ENCODE results near the gene TMEM88. TPM values are rescaled to one million over a fixed set of nuclear protein-coding genes. Genes with fewer than 3 reads are reported as not detected.

The TMEM88 gene
- total and polyA plus RNA-seq, 2 experiments from 2014 or later: 73.3 to 241 TPM

GRCh38 chr17:7856811-7857712 lies 2.2 kb downstream of the TMEM88 start, which contains the start of gene NAA38:
Gene NAA38, minus strand, starts transcription at chr17:7857559. Its CDS starts 96 bp downstream, at chr17:7857463.
- peak; percentile 99 for DNase-seq (ENCODE audit: low spot score)
- no peaks in the 10 kb centered on the region for H3K36me3 ChIP-seq (replicated peaks; ENCODE audit: insufficient read depth, low read depth)
- peak within 1 kb of the TSS; percentile 93 for H3K4me2 ChIP-seq
- TF ChIP-seq EZH2 (IDR thresholded peaks at IDR 0.05; ENCODE audit: borderline replicate concordance): no peak
- no peak for TF ChIP-seq EZH2phosphoT487 (IDR thresholded peaks at IDR 0.05; ENCODE audit: low read depth, severe bottlenecking, unreplicated experiment)
- TF ChIP-seq, protein P1, sequence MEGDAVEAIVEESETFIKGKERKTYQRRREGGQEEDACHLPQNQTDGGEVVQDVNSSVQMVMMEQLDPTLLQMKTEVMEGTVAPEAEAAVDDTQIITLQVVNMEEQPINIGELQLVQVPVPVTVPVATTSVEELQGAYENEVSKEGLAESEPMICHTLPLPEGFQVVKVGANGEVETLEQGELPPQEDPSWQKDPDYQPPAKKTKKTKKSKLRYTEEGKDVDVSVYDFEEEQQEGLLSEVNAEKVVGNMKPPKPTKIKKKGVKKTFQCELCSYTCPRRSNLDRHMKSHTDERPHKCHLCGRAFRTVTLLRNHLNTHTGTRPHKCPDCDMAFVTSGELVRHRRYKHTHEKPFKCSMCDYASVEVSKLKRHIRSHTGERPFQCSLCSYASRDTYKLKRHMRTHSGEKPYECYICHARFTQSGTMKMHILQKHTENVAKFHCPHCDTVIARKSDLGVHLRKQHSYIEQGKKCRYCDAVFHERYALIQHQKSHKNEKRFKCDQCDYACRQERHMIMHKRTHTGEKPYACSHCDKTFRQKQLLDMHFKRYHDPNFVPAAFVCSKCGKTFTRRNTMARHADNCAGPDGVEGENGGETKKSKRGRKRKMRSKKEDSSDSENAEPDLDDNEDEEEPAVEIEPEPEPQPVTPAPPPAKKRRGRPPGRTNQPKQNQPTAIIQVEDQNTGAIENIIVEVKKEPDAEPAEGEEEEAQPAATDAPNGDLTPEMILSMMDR (IDR thresholded peaks at IDR 0.05; ENCODE audit: poor library complexity): peak; percentile 47
- 2% methylated on average over 62 of the region's 64 CpGs for WGBS (ENCODE audit: low lambda C conversion rate, missing lambda C conversion rate)
- peak within 1 kb of the TSS; percentile 44 for H3K4me3 ChIP-seq
- H3K9me3 ChIP-seq (ENCODE audit: low read depth): no peaks in the 10 kb centered on the region
- peaks cover 34% of the 10 kb centered on the region for H3K4me1 ChIP-seq (ENCODE audit: insufficient read depth)
- no peaks in the 10 kb centered on the region for H3K27me3 ChIP-seq
- H3K79me2 ChIP-seq: peaks cover 50% of the 10 kb centered on the region
- H2AFZ ChIP-seq: peak within 1 kb of the TSS; percentile 35
- peak within 1 kb of the TSS; percentile 91 for H3K27ac ChIP-seq
- H4K20me1 ChIP-seq (ENCODE audit: insufficient read depth, poor library complexity, severe bottlenecking): peaks cover 14% of the 10 kb centered on the region
- H3K9me2 ChIP-seq (replicated peaks; ENCODE audit: insufficient read depth): no peaks in the 10 kb centered on the region

- Histone ChIP-seq H3K79me2 (peaks cover 44% of the 10 kb centered on the region), H2AFZ (peak within 1 kb of the TSS; percentile 35), H3K27ac (peak within 1 kb of the TSS; percentile 91), H3K36me3 (replicated peaks; ENCODE audit: insufficient read depth, low read depth) (no peaks in the 10 kb centered on the region), H3K27me3 (no peaks in the 10 kb centered on the region), H3K9me3 (ENCODE audit: low read depth) (no peaks in the 10 kb centered on the region), H3K9me2 (replicated peaks; ENCODE audit: insufficient read depth) (no peaks in the 10 kb centered on the region), H4K20me1 (ENCODE audit: insufficient read depth, poor library complexity, severe bottlenecking) (peaks cover 5% of the 10 kb centered on the region), H3K4me3 (peak within 1 kb of the TSS; percentile 44), H3K4me1 (ENCODE audit: insufficient read depth) (peaks cover 36% of the 10 kb centered on the region), H3K4me2 (peak within 1 kb of the TSS; percentile 93)
- TF ChIP-seq EZH2 (IDR thresholded peaks at IDR 0.05; ENCODE audit: borderline replicate concordance) (no peak), EZH2phosphoT487 (IDR thresholded peaks at IDR 0.05; ENCODE audit: low read depth, severe bottlenecking, unreplicated experiment) (no peak)
- TF ChIP-seq, protein P1 (IDR thresholded peaks at IDR 0.05; ENCODE audit: poor library complexity): no peak
- DNase-seq (ENCODE audit: low spot score): peak; percentile 95
- WGBS (ENCODE audit: low lambda C conversion rate, missing lambda C conversion rate): 3% methylated on average over 48 of the region's 48 CpGs
Observed at GRCh38 chr17:7857713-7858521, 3.1 kb downstream of the TMEM88 start, which contains the start of gene CYB5D1. Gene CYB5D1, plus strand, starts transcription at chr17:7858003. Its CDS starts 132 bp downstream, at chr17:7858135.

DNA sequence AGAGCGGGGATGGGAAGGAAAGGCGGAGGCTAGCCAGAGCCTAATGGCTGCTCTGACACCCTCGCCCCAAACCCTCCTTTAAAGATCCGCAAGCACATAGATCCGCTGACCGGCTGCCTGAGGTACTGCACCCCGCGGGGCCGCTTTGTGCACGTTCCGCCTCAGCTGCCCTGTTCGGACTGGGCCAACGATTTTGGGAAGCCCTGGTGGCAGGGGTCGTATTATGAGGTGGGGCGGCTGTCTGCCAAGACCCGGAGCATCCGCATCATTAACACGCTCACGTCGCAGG lies 3.6 kb downstream of the TMEM88 start:
- WGBS (ENCODE audit: low lambda C conversion rate, missing lambda C conversion rate): 21% methylated on average over 20 of the region's 20 CpGs
- DNase-seq (ENCODE audit: low spot score): peak; percentile 73
- Histone ChIP-seq H3K36me3 (replicated peaks; ENCODE audit: insufficient read depth, low read depth) (no peaks in the 10 kb centered on the region), H3K9me2 (replicated peaks; ENCODE audit: insufficient read depth) (no peaks in the 10 kb centered on the region), H2AFZ (peak overlapping the region; percentile 33), H3K79me2 (peaks cover 40% of the 10 kb centered on the region), H3K27ac (peak overlapping the region; percentile 91), H3K4me1 (ENCODE audit: insufficient read depth) (peaks cover 39% of the 10 kb centered on the region), H3K4me3 (peak overlapping the region; percentile 32), H3K9me3 (ENCODE audit: low read depth) (no peaks in the 10 kb centered on the region), H3K27me3 (no peaks in the 10 kb centered on the region), H4K20me1 (ENCODE audit: insufficient read depth, poor library complexity, severe bottlenecking) (peaks cover 3% of the 10 kb centered on the region), H3K4me2 (peak overlapping the region; percentile 93)
- TF ChIP-seq, protein P1 (IDR thresholded peaks at IDR 0.05; ENCODE audit: poor library complexity): peak; percentile 29
- no peak for TF ChIP-seq EZH2 (IDR thresholded peaks at IDR 0.05; ENCODE audit: borderline replicate concordance)

Data from hepatocyte (in vitro differentiated cells).